DND-41 (cell line): ENCODE measurements around the gene APMAP.

Experiments used
- ATAC-seq: fragments of 200-7000 bp; cut with Tn5 transposase; 3 replicates; pipeline ENCODE4 v1.9.1; 2021; ENCODE audit warnings: low read depth; ENCODE audit not compliant: insufficient read depth
- DNase-seq: peaks from one replicate; pipeline ENCODE4 v3.0.0-alpha.2; 2020
- H2AFZ ChIP-seq: 2 replicates; pipeline ENCODE4 v1.6.0; 2012; ENCODE audit warnings: low read depth, low read length
- H3K27ac ChIP-seq: 2 replicates; pipeline ENCODE4 v1.5.1; 2012; ENCODE audit warnings: low read length, inconsistent platforms
- H3K27me3 ChIP-seq: fragments of 200-600 bp; sonication (generic); 2 replicates; pipeline ENCODE4 v1.6.0; 2012; ENCODE audit warnings: low read length, mild to moderate bottlenecking, inconsistent platforms; ENCODE audit not compliant: insufficient read depth, poor library complexity
- H3K36me3 ChIP-seq: 2 replicates; pipeline ENCODE4 v1.5.1; 2012; ENCODE audit warnings: low read length, inconsistent platforms; ENCODE audit not compliant: insufficient read depth
- H3K4me1 ChIP-seq: 2 replicates; pipeline ENCODE4 v1.5.1; 2012; ENCODE audit warnings: mild to moderate bottlenecking, low read length; ENCODE audit not compliant: insufficient read depth
- H3K4me2 ChIP-seq: 2 replicates; pipeline ENCODE4 v1.6.0; 2012; ENCODE audit warnings: mild to moderate bottlenecking, moderate library complexity, low read length, inconsistent platforms; ENCODE audit not compliant: insufficient read depth
- H3K4me3 ChIP-seq, 2 experiments: fragments of 200-600 bp in 1 of 2; shearing (Covaris generic) in 1 of 2; 2 replicates each; pipeline ENCODE4 v1.5.1; 2012 to 2016; ENCODE audit warnings: inconsistent platforms in 2 of 2, low read length in 2 of 2, mild to moderate bottlenecking in 2 of 2, low read depth in 1 of 2, moderate library complexity in 1 of 2
- H3K79me2 ChIP-seq: 2 replicates; pipeline ENCODE4 v1.6.0; 2012; ENCODE audit warnings: low read length, inconsistent platforms; ENCODE audit not compliant: insufficient read depth
- H3K9ac ChIP-seq: 2 replicates; pipeline ENCODE4 v1.6.0; 2012; ENCODE audit warnings: low read depth, mild to moderate bottlenecking, inconsistent platforms, low read length, moderate library complexity
- H3K9me3 ChIP-seq: 2 replicates; pipeline ENCODE4 v1.5.1; 2012; ENCODE audit warnings: low read length, moderate library complexity, mild to moderate bottlenecking, inconsistent platforms; ENCODE audit not compliant: insufficient read depth, severe bottlenecking
- H4K20me1 ChIP-seq: 2 replicates; pipeline ENCODE4 v1.6.0; 2012; ENCODE audit warnings: low read length; ENCODE audit not compliant: insufficient read depth
- EZH2 ChIP-seq: IDR thresholded peaks from 3 replicates; pipeline ENCODE4 v1.6.1; 2012; ENCODE audit warnings: borderline replicate concordance, low read depth, mild to moderate bottlenecking, moderate library complexity, low read length, inconsistent platforms; ENCODE audit not compliant: severe bottlenecking
- TF ChIP-seq, protein P1 (sequence below): IDR thresholded peaks from 2 replicates; pipeline ENCODE4 v1.5.1; 2012; ENCODE audit warnings: borderline replicate concordance, low read length, moderate library complexity, mild to moderate bottlenecking; ENCODE audit not compliant: poor library complexity, severe bottlenecking; ENCODE audit errors: extremely low read depth

Gene APMAP

GRCh38 chr20:25011261-25011660 lies 18.7 kb upstream of the APMAP start:
- no peak for ATAC-seq
- H3K9me3 ChIP-seq = no peaks in the 10 kb centered on the region
- no peak for TF ChIP-seq EZH2
- TF ChIP-seq, protein P1, sequence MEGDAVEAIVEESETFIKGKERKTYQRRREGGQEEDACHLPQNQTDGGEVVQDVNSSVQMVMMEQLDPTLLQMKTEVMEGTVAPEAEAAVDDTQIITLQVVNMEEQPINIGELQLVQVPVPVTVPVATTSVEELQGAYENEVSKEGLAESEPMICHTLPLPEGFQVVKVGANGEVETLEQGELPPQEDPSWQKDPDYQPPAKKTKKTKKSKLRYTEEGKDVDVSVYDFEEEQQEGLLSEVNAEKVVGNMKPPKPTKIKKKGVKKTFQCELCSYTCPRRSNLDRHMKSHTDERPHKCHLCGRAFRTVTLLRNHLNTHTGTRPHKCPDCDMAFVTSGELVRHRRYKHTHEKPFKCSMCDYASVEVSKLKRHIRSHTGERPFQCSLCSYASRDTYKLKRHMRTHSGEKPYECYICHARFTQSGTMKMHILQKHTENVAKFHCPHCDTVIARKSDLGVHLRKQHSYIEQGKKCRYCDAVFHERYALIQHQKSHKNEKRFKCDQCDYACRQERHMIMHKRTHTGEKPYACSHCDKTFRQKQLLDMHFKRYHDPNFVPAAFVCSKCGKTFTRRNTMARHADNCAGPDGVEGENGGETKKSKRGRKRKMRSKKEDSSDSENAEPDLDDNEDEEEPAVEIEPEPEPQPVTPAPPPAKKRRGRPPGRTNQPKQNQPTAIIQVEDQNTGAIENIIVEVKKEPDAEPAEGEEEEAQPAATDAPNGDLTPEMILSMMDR = no peak

DNA sequence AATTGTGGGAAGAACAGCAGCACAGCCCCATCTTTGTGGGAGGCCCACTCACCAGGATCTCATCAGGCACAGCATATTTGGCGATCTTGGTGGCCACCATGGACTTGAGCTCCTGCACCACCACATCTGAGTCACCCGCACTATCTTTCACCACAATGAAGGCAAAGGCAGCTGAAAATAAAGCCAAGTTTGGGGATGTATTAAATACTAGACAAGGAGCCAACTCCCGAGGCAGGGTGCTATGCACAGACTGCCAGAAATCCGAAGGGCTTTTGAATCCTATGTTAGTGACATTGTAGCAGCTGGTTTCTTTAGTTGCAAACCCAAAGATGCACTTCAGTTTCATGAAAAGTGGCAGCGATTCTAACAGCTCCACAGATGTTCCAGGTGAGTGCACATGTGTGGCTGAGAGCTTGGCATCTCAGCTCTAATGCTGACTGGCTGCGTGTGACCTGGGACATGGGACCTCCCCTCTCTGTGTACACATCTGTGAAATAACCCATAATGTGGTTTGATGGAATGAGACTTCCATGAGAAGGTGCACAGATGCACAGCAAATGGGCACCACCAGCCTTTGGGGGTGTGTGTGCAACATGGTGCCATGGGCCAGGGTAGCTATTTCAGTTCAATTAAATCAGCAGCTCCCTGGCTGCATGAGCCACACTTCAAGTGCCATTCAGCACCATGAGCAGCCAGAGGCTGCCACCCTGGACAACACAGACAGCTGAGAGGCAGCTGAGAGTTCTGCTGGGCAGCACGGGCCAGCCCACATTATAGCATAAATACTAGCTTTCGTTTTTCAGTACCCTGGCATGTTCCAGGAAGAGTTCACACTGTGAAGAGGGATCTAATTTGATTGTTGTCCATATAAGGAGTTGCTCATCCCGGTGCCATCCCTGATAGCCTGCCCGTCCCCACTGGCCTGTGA lies 16.9 kb upstream of the APMAP start:
- H4K20me1 ChIP-seq = no peaks in the 10 kb centered on the region
- no peaks in the 10 kb centered on the region for H3K4me1 ChIP-seq
- ATAC-seq = no peak
- H3K9me3 ChIP-seq = no peaks in the 10 kb centered on the region
- H2AFZ ChIP-seq = no peak overlapping the region
- H3K9ac ChIP-seq = no peak overlapping the region
- H3K27me3 ChIP-seq = no peaks in the 10 kb centered on the region
- H3K36me3 ChIP-seq = peaks cover 94% of the 10 kb centered on the region
- no peak for DNase-seq
- no peak overlapping the region for H3K27ac ChIP-seq
- H3K4me3 ChIP-seq = no peak overlapping the region
- H3K79me2 ChIP-seq = no peaks in the 10 kb centered on the region
- H3K4me2 ChIP-seq = no peak overlapping the region
- TF ChIP-seq, protein P1 = no peak
- TF ChIP-seq EZH2 = no peak

More at GRCh38 chr20:25011261-25011660, 18.7 kb upstream of the APMAP start:
- H3K9ac ChIP-seq = no peak overlapping the region
- no peak overlapping the region for H3K4me2 ChIP-seq
- H4K20me1 ChIP-seq = no peaks in the 10 kb centered on the region
- H3K4me1 ChIP-seq = no peaks in the 10 kb centered on the region
- H3K79me2 ChIP-seq = no peaks in the 10 kb centered on the region
- peaks cover 94% of the 10 kb centered on the region for H3K36me3 ChIP-seq
- H3K4me3 ChIP-seq = no peak overlapping the region
- no peaks in the 10 kb centered on the region for H3K27me3 ChIP-seq
- H2AFZ ChIP-seq = no peak overlapping the region
- no peak for DNase-seq
- H3K27ac ChIP-seq = no peak overlapping the region

DNA sequence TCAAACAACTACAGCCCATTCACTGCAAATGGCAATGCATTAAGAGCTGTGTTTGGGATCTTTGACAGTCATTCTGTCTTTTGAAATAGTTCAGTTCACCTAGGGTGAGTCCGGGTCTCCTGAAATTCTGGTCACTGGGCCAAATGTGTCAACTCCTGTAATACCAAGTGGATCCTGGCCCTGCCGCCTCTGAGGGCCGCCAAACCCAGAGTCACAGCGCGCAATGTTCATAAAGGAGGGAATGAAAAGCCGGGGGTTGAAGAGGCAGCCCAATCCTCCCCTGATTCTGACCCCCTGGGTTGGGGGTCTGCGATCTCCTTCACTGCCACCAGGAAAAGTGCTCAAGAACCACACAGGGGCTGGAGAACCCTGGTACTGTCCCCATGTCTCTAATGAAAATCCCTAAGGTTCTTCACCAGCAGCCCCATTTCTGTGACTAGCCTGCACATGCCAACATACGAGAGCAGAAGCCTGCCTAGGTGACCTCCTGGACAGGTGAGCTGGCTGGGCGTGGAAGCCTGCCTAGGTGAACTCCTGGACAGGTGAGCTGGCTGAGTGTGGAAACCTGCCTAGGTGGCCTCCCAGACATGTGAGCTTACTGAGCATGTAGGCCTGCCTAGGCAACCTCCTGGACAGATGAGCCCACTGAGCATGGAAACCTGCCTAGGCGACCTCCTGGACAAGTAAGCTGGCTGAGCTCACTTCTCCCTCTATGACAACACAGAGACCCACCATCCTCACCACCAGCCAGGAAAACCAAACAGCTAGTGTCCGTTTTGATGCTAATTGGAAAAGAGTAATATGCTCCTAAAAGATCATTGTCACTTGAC lies 16.1 kb upstream of the APMAP start:
- Histone ChIP-seq H3K36me3 (peaks cover 86% of the 10 kb centered on the region), H3K27me3 (no peaks in the 10 kb centered on the region)

More for the DNA sequence above, 16.1 kb upstream of the APMAP start:
- DNase-seq (no peak), ATAC-seq (no peak)
- Histone ChIP-seq H3K4me1 (no peaks in the 10 kb centered on the region), H2AFZ (no peak overlapping the region), H3K9ac (no peak overlapping the region), H3K27ac (no peak overlapping the region), H3K4me3 (no peak overlapping the region), H3K9me3 (no peaks in the 10 kb centered on the region), H3K79me2 (no peaks in the 10 kb centered on the region), H3K4me2 (no peak overlapping the region), H4K20me1 (no peaks in the 10 kb centered on the region)
- TF ChIP-seq EZH2 = no peak
- TF ChIP-seq, protein P1 = no peak
